NCI-H345 (cell line): ENCODE measurements around the gene MEX3C.

Experiments used
- DNase-seq: peaks from one replicate; lab custom pipeline; 2025; lab: John Stamatoyannopoulos, UW

MEX3C gene

DNA sequence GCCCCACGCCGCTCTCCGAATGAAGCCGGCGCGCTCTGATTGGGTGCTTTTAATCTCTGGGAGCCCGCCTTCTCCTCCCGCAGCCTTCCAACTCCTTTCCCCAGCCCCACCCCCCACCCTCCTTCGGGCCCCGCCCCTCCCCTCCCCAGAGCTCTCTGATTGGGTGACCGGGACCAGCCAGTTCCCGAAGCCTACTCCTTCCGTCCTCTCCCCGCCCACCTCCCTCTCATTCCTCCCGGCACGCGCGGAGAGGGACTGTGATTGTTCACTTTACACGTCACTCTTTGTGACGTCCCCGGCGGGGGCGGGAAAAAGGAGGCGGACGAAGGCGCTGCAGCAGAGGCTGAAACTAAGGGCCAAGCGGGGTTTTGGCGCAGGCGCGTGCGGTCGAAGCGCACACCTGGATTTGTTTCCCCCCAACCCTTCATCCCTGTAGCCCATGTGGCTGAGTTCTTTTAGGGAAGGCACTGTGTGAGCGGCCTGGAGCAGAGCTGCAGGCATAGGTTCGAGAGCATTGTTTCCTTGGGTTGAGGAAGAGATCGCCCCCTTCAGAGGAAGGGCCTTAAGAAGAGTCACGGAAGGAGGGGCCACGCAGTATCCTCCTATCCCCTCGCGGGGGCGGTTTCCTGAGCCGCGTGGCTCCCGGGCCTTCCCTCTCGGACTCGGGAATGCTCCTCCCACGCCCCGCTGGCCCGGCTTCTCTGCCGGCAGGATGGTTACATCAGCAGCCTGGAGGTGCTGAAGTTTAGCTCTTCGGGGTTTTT is at the start of gene MEX3C:
MEX3C (minus strand) TSS at position 21 of the 764 bp plus-strand sequence. CDS start 361 bp downstream, outside the sequence.
- peak; percentile 99 for DNase-seq

DNA sequence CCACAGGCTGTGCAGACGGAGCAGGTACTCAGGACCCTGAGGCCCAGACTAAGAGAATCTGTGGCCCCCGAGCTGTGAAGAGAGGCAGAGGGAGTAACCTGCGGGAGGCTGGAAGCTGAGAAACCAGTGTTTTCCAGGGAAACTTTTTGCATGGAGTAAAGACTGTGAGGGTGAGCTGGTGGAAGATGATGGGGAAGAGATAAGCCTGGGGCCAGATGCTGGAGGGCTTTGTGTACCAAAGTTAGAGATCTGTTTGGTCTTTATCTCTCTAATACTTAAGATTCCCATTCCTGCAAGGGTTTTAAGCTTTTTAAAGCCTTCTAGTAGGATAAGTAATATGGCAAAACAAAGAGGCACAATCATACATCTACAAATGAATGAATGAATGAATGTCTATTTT is 43.7 kb upstream of the MEX3C start:
- DNase-seq, result no peak

GRCh38 chr18:51236225-51236624 is 38.7 kb upstream of the MEX3C start:
- no peak for DNase-seq

- no peak for DNase-seq
Measured at GRCh38 chr18:51235009-51235789, 37.7 kb upstream of the MEX3C start.

DNA sequence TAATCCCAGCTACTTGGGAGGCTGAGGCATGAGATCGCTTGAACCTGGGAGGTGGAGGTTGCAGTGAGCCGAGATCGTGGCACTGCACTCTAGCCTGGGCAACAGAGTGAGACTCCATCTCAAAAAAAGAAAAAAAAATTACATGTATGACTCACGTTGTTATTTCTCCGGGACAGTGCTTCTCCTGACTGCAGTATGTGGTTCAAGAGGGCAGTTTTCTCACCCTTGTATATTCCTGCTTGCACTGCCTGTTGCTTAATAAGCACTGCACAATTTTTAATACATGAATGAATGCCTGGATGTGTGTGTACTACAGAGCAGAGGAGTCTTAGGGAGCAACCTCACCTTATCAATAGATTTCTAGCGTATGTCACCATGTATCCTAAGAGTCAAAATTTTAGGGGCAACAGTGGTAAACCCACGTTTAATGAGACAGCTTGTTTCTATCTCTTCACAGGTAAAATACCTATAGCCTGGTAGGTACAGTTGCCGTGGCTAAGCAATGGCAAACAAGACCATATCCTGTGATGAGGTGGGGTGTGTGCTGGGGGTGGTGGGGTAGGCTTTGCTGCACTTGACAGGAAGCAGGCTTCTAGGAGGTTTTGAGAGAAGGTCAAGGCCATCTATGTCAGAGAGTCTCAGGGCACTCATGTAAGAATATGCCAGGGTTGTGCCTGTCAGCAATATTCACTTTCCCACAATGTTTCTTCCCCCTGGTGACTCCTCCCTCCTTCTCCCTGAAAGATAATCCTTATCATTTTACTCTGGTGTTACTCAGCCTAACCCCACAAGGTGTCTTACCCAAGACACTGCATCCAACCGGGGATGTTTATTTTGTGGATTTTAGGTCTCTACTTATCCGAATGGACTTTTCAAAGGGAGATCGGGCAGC is 36.9 kb upstream of the MEX3C start:
- DNase-seq, result no peak

DNA sequence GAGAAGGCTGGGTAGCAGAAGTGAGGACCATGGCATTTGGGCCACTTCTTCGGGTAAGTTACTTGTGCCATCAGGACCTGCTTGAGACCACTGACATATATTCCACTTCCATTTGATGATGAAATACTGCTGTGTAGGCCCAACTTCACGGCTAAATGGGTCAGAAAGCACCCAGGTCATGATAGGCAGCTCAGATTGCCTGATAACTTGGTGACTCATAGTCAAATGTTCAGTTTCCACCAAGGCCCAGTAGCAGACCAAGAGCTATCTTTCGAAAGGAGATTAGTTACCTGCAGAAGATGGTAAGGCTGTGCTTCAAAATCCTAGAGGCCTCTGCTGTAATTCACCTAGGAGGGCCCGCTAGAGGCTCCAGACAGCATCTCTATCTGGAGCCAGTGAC is 31.8 kb upstream of the MEX3C start:
- DNase-seq, result no peak

DNA sequence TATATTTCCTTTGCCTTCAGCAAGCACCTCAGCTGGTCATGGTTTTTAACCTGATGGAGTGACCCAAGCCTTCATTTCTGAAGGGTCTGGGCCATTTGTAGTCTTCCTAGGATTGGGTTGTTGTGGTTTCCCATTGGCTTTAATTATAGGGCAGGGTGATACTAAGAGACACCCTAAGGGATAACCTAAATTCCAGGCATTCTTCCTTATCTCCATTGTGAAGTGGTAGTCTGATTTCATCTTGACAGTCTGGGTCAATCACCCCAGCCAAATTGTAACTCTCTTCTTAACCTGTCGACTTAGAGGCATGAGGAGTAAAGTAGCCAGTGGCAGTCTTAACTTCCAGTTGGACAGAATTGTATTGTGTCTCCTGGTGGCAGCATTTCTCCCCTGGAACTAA is 30.2 kb upstream of the MEX3C start:
- no peak for DNase-seq

DNA sequence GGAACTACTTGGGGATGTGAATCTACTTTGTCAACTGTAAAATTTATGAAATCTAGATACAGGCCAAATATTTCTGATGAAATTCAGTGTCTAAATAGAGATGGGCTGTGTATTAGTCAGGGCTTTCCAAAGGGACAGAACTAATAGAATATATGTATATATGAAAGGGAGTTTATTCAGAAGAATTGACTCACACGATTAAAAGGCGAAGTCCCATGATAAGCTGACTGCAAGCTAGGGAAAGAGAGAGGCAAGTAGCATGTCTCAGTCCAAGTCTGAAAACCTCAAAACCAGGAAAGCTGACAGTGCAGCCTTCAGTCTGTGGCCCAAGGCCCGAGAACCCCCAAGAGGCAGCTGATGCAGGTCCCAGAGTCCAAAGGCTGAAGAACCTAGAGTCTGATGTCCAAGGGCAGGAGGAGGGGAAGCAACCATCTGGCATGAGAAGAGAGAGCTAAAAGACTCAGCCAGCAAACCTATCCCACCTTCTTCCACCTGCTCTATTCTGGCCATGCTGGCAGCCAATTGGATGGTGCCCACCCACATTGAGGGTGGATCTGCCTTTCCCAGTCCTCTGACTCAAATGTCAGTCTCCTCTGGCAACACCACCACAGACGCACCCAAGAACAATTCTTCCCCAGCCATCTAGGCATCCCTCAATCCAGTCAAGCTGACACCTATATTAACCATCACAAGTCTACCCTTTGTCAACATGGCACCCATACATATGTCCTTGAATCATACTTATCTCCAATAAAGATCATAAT is 29.3 kb upstream of the MEX3C start:
- no peak for DNase-seq

DNA sequence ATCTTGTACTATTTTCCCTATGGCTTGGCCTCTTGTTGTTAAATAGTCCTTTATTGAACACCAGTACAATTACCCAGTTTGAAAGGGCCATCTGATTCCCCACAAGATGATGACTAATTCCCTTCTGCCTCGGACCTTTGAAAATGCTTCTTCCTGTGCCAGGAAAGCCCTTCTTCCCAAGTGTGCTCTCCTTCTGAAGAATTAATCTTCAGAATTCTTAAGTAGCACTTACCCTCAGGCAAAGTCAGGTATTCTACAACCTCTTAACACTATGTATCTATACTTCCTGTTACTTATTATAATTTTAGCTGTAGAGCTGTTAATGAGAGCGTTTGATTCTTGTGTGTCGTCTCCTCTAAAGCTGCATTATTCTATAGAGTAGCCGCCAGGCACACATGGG is 28.6 kb upstream of the MEX3C start:
- DNase-seq, result no peak

DNA sequence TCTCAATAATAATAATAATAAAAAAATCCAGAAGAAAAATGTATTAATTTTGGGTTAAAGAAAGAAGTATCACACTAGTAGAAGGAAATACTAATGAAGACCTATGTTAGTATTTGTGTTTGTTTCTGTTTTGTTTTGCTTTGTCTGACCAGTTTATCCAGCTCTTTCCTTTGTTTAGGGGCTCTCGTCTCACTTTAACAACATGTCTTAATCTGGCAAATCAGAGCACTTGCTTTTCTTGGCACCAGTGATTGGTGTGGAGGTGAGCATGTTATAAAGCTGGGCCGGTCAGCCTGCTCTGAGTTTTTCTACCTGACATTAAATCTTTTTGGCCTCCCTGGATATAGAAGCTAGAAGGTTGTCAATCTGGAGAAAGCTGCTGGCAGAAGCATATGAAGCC is 15.1 kb upstream of the MEX3C start:
- no peak for DNase-seq

DNA sequence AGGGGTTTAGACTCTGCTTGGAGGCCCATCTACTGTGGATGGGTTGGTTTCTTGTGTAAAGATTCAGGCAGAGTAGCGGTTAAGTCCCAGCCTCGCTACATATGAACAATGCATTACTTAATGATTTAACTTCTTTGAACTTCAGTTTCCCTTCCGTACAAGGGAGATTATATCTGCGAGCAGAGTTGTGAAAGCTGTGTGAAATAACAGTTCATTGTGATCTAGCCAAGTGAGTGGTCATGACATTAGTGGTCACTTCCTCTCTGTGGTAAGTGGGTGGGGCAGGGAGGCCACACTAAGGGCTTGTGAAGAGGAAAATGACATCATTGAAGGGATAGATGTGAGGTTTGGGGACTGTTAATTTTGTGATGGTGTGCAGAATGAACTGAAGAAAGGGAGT is 14.1 kb upstream of the MEX3C start:
- DNase-seq, result no peak

GRCh38 chr18:51196811-51197660 is 445 bp downstream of the MEX3C start:
- peak; percentile 18 for DNase-seq

DNA sequence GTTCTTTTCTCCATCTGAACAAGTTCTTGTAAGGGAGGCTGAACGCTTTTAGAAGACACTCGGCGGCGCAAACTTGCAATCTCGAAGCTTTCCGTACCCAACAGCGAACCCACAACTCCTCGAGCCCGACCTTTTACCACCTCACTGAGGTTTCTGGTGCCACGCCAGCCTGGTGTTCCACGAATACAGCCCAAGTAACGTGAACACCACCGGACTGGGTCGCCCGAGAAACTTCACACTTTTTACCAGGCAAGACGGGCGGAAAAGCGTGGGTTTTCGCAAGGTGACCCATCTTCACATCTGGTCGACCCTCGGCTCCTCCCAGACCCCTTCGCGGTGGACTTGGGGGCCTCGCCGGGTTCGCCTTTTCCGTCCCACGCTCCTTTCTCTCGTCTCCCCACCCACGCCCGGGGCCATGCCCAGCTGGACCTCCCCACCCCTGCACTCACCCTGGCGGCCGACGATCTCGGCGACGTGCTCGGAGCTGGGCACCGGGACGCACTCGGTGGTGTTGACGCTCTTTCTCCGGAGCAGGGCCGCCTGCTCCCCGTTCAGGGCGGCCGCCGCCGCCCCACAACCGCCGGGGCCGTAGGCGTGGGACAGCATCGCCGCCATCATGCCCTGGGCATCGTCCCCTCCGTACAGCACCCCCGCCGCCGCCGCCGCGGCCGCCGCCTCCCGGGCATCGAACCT is 1.2 kb downstream of the MEX3C start:
- DNase-seq, result peak; percentile 25

- DNase-seq, result peak; percentile 65
Measured at GRCh38 chr18:51195451-51196117, 1.9 kb downstream of the MEX3C start.

DNA sequence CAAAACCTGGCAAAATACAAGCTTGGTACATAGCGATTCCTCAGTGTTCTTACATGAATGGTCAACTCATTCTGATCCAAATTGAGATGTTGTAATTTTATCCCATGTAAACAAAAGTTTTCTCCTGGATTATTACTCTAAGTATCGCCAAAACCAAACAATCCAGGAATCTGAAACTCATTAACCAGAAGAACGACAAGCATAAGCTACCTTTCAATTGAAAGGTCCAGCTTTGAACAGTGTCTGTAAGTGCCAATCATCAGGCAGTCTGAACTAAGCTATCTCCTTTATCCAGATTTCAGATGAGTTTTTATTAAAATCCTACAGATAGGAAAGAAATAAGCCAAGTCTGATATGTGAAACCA is 2.4 kb downstream of the MEX3C start:
- no peak for DNase-seq

DNA sequence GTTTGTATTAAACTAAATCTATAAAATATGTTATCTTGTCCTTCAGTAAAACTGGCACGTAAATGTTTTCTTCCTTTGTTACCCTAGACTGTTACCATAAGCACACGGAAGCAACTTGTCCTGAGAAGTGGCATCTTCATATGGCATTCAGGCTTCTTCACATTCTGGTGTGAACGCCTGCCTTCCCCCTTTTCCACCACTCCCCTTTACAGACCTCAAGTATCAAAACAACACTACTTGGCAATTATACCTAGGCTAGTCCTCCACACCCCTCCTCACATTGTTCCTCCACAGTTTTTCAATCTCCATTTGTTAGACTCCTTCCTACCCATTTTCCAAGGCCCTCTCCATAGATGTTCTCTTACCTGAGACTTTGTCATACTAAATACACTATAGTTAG is 2.9 kb downstream of the MEX3C start:
- no peak for DNase-seq

- DNase-seq, result no peak
Measured at GRCh38 chr18:51193621-51194287, 3.7 kb downstream of the MEX3C start.

DNA sequence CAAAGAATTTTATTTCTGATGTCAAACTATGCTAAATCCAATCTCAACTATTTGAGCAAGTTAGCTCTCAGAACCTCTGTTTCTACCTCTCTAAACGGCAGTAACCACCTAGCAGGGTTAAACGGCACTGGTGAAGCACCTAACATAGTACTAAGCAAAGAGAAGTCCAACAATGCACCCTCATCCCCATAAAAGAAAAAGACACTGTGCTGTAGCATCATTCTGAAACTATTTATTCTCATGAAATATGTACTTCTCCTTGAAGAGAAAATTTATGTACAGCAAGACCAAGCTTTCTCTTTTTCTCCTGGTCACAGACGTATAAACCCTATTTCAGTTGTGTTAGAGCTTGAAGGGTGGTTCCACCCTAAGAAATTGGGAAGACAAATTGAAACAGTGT is 4.8 kb downstream of the MEX3C start:
- no peak for DNase-seq

DNA sequence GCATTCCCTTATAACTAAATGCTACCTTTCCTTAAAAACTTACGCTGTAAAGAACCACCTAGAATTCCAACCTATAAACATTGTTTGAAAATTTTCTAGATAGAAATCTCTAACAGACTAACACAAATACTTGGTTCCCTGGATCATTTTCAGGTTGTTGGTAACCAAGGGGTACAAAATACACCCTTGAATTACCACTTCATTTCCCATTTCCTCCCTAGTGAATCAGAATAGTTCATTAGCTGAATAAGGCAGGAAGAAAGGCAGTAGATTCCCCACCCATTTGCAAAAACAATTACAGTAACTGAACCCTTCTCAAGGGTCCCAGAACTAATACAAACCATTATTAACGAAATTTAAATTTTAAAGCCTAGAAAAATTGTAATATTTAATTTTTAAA is 5.5 kb downstream of the MEX3C start:
- DNase-seq, result no peak
